Type B pancreatic cell (in vitro differentiated cells): ENCODE data around the gene ZNF396. TPM values are rescaled to one million over a fixed set of nuclear protein-coding genes. Genes with fewer than 3 reads are reported as not detected.

Experiments used
- DNase-seq: peaks from one replicate; pipeline ENCODE4 v3.0.0; 2021; ENCODE audit warnings: mixed read lengths; ENCODE audit not compliant: unreplicated experiment; ENCODE audit errors: extremely low spot score
- H3K27ac Mint-ChIP-seq: 2 replicates; pipeline ENCODE4 v1.8.0; 2021; ENCODE audit warnings: mild to moderate bottlenecking, mixed read lengths
- H3K27me3 Mint-ChIP-seq: 2 replicates; pipeline ENCODE4 v1.8.0; 2021; ENCODE audit warnings: mixed read lengths
- H3K36me3 Mint-ChIP-seq: 2 replicates; pipeline ENCODE4 v1.8.0; 2021; ENCODE audit warnings: mixed read lengths
- H3K4me1 Mint-ChIP-seq: one replicate; pipeline ENCODE4 v1.8.0; 2021; ENCODE audit warnings: mixed read lengths; ENCODE audit not compliant: unreplicated experiment
- H3K4me3 Mint-ChIP-seq: 2 replicates; pipeline ENCODE4 v1.8.0; 2021; ENCODE audit warnings: mild to moderate bottlenecking, mixed read lengths
- H3K9me3 Mint-ChIP-seq: 2 replicates; pipeline ENCODE4 v1.8.0; 2021; ENCODE audit warnings: mixed read lengths
- total RNA-seq: library from RNA; stranded (reverse); gene quantifications from 2 replicates; pipeline ENCODE4 v1.2.1, GENCODE V29; 2021; ENCODE audit warnings: low replicate concordance
- TF ChIP-seq, protein P1 (sequence below): fragments of 200-600 bp; sonication (generic); conservative IDR thresholded peaks from 2 replicates; pipeline ENCODE4 v1.5.0; 2021; ENCODE audit warnings: antibody characterized with exemption, mild to moderate bottlenecking

ZNF396 gene
- total RNA-seq, 1 donor from 2014 or later = 4.9 TPM

DNA sequence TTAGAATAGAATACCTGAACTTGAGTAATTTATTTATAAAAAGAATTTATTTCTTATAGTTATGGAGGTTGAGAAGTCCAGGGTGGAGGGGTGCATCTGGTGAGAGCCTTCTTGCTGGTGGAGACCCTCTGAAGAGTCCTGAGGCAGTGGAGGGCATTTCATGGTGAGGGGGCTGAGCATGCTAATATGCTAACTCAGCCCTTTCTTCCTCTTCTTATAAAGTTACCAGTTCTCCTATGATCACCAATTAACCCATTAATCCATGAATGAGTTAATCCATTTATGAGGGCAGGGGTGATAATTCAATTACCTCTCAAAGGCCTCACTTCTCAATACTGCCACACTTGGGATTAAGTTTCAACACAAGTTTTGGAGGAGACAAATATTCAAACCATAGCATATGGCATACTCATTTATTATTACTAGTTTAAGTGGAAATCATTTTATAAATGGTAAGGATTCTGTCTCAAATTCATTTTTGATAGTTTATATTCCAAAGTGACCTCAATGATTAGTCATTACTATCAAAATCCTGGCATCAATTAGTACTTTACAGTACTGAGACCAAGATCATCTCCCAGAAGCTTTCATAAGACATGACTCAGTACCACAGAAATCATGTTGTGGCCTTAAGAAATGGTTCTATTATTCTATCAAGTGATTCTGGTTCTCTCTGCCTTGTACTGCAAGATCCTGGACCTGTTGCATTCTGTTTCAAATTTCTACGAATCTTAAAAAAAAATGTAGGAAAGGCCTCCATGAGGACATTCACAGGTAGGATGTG lies 5.5 kb downstream of the ZNF396 start:
- Mint-ChIP-seq H3K4me3 (no peak overlapping the region), H3K4me1 (no peaks in the 10 kb centered on the region), H3K36me3 (no peaks in the 10 kb centered on the region), H3K9me3 (no peaks in the 10 kb centered on the region), H3K27ac (no peak overlapping the region), H3K27me3 (peaks cover 5% of the 10 kb centered on the region)
- TF ChIP-seq, protein P1, sequence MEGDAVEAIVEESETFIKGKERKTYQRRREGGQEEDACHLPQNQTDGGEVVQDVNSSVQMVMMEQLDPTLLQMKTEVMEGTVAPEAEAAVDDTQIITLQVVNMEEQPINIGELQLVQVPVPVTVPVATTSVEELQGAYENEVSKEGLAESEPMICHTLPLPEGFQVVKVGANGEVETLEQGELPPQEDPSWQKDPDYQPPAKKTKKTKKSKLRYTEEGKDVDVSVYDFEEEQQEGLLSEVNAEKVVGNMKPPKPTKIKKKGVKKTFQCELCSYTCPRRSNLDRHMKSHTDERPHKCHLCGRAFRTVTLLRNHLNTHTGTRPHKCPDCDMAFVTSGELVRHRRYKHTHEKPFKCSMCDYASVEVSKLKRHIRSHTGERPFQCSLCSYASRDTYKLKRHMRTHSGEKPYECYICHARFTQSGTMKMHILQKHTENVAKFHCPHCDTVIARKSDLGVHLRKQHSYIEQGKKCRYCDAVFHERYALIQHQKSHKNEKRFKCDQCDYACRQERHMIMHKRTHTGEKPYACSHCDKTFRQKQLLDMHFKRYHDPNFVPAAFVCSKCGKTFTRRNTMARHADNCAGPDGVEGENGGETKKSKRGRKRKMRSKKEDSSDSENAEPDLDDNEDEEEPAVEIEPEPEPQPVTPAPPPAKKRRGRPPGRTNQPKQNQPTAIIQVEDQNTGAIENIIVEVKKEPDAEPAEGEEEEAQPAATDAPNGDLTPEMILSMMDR = no peak
- DNase-seq = no peak

DNA sequence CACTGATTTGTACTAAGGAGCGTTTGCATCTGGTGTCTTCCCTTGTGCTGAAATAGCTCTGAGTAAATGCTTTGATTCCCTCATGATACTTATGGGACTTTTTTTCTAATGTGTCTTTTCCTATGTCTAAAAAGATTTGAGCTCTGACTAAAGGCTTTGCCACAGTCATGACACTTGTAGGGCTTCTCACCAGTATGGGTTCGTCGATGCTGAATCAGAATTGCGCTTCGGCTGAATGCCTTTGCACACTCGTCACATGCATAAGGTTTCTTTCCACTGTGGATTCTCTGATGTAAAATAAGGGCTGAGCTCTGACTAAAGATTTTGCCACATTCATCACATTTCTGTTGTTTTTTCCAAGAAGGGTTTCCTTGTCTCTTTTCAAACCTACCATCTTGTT lies 8.0 kb downstream of the ZNF396 start:
- Mint-ChIP-seq H3K9me3 (no peaks in the 10 kb centered on the region), H3K27ac (no peak overlapping the region), H3K4me1 (no peaks in the 10 kb centered on the region), H3K4me3 (no peak overlapping the region), H3K36me3 (no peaks in the 10 kb centered on the region), H3K27me3 (no peaks in the 10 kb centered on the region)
- no peak for DNase-seq
- TF ChIP-seq, protein P1 = no peak

DNA sequence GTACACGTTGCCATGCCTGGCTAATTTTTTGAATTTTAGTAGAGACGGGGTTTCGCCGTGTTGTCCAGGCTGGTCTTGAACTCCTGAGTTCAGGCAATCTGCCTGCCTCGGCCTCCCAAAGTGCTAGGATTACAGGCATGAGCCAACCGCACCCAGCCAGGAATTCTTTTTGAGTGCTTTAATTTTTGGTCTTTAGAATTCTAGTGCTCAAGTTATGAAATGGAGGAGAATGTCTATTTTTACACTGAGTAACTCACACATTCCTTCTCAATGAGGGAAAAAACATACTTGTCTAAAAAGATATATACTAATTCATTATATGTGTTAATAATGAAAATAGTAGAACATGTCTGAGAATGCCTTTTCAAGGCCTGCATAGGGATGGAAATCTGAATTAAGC lies 8.5 kb downstream of the ZNF396 start:
- H3K27ac Mint-ChIP-seq = no peak overlapping the region
- no peaks in the 10 kb centered on the region for H3K4me1 Mint-ChIP-seq
- H3K27me3 Mint-ChIP-seq = no peaks in the 10 kb centered on the region
- TF ChIP-seq, protein P1 = no peak
- no peaks in the 10 kb centered on the region for H3K9me3 Mint-ChIP-seq
- no peak for DNase-seq
- no peak overlapping the region for H3K4me3 Mint-ChIP-seq
- H3K36me3 Mint-ChIP-seq = no peaks in the 10 kb centered on the region

DNA sequence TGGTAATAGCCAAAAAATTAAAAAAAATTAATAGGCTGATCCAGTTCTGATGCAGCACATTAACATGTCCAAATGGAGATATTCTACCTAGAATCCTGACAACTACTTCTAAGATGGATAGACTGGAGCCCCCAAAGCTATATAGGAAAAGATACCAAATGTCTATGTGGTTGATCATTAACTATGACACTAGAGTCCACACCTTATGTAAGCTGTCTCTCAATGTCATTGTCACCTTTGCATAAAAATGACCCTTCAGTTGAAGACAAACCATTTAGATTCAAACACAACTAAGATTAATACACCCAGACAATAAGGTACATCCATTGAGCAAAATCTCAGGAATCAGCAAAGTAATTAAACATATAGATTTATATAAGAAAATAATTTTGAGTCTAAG lies 14.6 kb downstream of the ZNF396 start:
- DNase-seq = no peak
- Mint-ChIP-seq H3K4me1 (no peaks in the 10 kb centered on the region), H3K9me3 (no peaks in the 10 kb centered on the region), H3K4me3 (no peak overlapping the region), H3K36me3 (no peaks in the 10 kb centered on the region), H3K27me3 (no peaks in the 10 kb centered on the region), H3K27ac (no peak overlapping the region)
- TF ChIP-seq, protein P1 = no peak

DNA sequence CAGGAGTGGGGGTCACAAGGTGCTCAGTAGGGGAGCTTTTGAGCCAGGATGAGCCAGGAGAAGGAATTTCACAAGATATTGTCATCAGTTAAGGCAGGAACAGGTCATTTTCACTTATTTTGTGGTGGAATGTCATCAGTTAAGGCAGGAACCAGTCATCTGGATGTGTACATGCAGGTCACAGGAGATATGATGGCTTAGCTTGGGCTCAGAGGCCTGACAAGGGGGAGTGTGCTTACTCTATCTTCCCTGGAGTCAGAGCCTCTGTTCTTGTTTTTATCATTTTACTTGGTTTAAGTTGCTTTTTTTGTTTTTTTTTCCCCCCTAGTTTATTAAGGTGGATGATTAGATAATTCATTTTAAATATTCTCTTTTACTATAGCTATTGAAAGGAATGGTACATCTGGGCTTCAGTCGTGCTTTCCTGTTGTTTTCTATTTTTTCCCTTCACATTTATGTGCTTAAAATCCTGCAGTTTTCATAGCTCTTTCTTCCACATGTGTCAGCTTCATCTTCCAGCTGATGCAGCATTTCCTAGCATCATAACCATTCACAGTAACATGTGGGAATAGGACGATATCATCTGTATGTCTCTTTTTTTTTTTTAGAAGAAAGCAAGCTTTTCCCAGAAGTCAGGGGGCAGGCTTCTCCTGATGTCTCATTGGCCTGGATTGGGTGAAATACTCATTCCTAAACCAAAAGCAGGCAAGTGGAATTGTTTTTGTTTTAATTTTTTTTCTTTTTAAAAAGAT lies 15.4 kb downstream of the ZNF396 start:
- Mint-ChIP-seq H3K36me3 (no peaks in the 10 kb centered on the region), H3K27me3 (no peaks in the 10 kb centered on the region), H3K4me1 (no peaks in the 10 kb centered on the region), H3K4me3 (no peak overlapping the region), H3K9me3 (no peaks in the 10 kb centered on the region), H3K27ac (no peak overlapping the region)
- TF ChIP-seq, protein P1 = no peak
- no peak for DNase-seq
